Lower leg skin (tissue), 4 donors: ENCODE data around the gene SLC43A3. TPM values are rescaled to one million over a fixed set of nuclear protein-coding genes. Genes with fewer than 3 reads are reported as not detected.

Experiments
- DNase-seq, 2 donors: peaks; one replicate each; pipeline ENCODE4 v3.0.0-alpha.2; 2019; ENCODE audit warnings: low spot score in 2 of 2
- H3K4me3 ChIP-seq: fragments of 200-600 bp; sonication (generic); 2 replicates; pipeline ENCODE4 v1.5.1; 2017; ENCODE audit warnings: mild to moderate bottlenecking, low read depth; ENCODE audit not compliant: poor library complexity, severe bottlenecking
- POLR2A ChIP-seq, 2 donors: fragments of 450-650 bp; IDR thresholded peaks; one replicate each; pipeline ENCODE4 v1.6.1; 2016 to 2017; ENCODE audit warnings: antibody characterized with exemption in 2 of 2, mild to moderate bottlenecking in 1 of 2, moderate library complexity in 1 of 2
- WGBS, 2 donors: methylation state at CpG; one replicate each; pipeline ENCODE4 v1.1.5; 2018; 5-methylcytosine and 5-hydroxymethylcytosine counted together
- intact Hi-C: fragments of 100-400 bp; cut with DNase I; formaldehyde crosslinking; loops from one replicate; pipeline ENCODE4 v1.15.0; 2023; ENCODE audit warnings: low total_unique reads
- total RNA-seq, 4 donors: library from RNA; depleted of rRNA; stranded (reverse); fragments of >200 nt; gene quantifications; one replicate each; pipeline ENCODE4 v1.1.0, GENCODE V29; 2016
- TF ChIP-seq, protein P1 (sequence below), 3 donors: fragments of 450-650 bp; IDR thresholded peaks; one replicate each; pipeline ENCODE4 v1.5.1; 2016; ENCODE audit warnings: antibody characterized with exemption in 3 of 3, mild to moderate bottlenecking in 3 of 3, moderate library complexity in 2 of 3

Gene SLC43A3
- total RNA-seq, 4 donors from 2014 or later = 12.4 to 66.4 (median 41.1) TPM

DNA sequence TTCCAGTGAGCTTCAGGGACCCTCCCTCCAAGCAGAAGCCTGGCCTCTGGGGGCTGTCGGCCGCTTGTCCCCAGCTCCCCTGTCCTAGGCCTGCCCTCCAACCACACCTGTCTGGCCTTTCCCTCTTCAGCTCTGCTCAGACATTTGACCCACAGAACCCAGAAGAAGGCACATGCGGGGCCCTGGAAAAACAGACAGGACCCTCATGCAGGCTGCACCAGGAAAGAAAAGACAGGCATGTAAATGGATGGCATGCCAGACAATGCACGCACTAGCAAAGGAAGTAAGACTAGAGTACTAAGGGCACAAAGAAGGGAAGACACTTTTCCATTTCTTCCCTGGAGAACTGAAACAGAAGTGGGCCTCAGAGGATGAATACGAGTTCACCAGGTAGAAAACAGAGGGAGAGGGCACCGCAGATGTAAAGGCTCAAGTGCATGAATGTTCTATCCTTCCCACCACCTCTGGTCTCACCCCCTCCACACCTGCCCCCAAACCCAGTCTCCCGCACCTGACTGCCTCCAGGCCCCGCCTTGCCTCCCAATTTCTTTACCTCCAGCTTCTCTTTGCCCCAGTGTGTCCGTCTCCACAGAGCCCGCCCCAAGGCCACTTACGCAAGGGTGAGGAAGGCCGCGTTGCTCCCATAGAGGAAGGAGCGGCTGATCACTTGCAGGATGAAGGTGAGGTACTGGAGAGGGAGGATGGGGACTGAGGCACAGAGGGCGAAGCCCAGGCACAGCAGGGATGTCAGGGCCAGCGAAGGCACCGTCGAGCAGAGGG lies 17.4 kb downstream of the SLC43A3 start:
- 93 to 95% methylated on average over 18 of the region's 18 CpGs for WGBS, 2 donors
- H3K4me3 ChIP-seq = no peak overlapping the region
- intact Hi-C loops = no loop called here
- TF ChIP-seq, protein P1, sequence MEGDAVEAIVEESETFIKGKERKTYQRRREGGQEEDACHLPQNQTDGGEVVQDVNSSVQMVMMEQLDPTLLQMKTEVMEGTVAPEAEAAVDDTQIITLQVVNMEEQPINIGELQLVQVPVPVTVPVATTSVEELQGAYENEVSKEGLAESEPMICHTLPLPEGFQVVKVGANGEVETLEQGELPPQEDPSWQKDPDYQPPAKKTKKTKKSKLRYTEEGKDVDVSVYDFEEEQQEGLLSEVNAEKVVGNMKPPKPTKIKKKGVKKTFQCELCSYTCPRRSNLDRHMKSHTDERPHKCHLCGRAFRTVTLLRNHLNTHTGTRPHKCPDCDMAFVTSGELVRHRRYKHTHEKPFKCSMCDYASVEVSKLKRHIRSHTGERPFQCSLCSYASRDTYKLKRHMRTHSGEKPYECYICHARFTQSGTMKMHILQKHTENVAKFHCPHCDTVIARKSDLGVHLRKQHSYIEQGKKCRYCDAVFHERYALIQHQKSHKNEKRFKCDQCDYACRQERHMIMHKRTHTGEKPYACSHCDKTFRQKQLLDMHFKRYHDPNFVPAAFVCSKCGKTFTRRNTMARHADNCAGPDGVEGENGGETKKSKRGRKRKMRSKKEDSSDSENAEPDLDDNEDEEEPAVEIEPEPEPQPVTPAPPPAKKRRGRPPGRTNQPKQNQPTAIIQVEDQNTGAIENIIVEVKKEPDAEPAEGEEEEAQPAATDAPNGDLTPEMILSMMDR (IDR thresholded peaks at IDR 0.05) = no peak
- no peak for TF ChIP-seq POLR2A (IDR thresholded peaks at IDR 0.05)
- DNase-seq = no peak

- intact Hi-C loops = no loop called here
- no peak for TF ChIP-seq POLR2A (IDR thresholded peaks at IDR 0.05)
- 66 to 92% methylated on average over 2 of the region's 2 CpGs for WGBS, 2 donors
- no peak overlapping the region for H3K4me3 ChIP-seq
- DNase-seq = no peak
Observed at GRCh38 chr11:57408771-57409170, 18.1 kb downstream of the SLC43A3 start.

DNA sequence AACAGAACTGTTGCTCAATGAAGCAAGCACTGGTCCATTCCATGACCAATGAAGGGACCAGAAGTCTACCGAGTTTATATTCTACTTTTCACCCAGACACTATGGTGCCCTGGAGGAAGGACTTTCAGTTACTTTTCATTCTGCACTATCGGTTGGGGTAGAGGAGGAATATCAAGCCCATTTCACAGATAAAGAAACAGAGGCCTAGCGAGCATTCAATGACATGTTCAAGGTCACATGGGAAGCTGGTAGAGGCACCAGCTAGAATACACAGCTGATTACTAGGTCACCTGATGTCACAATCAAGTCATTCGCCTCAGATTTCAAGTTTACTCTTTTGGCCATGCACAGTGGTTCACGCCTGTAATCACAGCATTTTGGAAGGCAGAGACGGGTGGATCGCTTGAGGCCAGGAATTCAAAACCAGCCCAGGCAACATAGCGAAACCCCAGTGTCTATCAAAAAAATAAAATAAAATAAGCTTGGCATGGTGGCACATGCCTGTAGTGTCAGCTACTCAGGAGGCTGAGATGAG lies 18.9 kb downstream of the SLC43A3 start:
- intact Hi-C loops = no loop called here
- 80 to 83% methylated on average over 8 of the region's 8 CpGs for WGBS, 2 donors
- no peak for TF ChIP-seq POLR2A (IDR thresholded peaks at IDR 0.05)
- TF ChIP-seq, protein P1 (IDR thresholded peaks at IDR 0.05) = no peak
- H3K4me3 ChIP-seq = no peak overlapping the region
- no peak for DNase-seq

- 76 to 81% methylated on average over 9 of the region's 9 CpGs for WGBS, 2 donors
- H3K4me3 ChIP-seq = no peak overlapping the region
- TF ChIP-seq POLR2A (IDR thresholded peaks at IDR 0.05) = no peak
- TF ChIP-seq, protein P1 (IDR thresholded peaks at IDR 0.05) = no peak
- intact Hi-C loops = no loop called here
- no peak for DNase-seq
Observed at GRCh38 chr11:57407010-57407920, 19.7 kb downstream of the SLC43A3 start.

GRCh38 chr11:57406337-57406904 lies 20.5 kb downstream of the SLC43A3 start:
- 55 to 63% methylated on average over 4 of the region's 4 CpGs for WGBS, 2 donors
- TF ChIP-seq, protein P1 (IDR thresholded peaks at IDR 0.05) = no peak
- TF ChIP-seq POLR2A (IDR thresholded peaks at IDR 0.05) = no peak
- intact Hi-C loops = no loop called here
- DNase-seq = peak in 1 of 2 donors; percentile 27
- H3K4me3 ChIP-seq = no peak overlapping the region
